Astrocyte (in vitro differentiated cells and primary cell): ENCODE results near the gene OTOGL.

Experiments
- CTCF ChIP-seq: IDR thresholded peaks from 2 replicates; pipeline ENCODE4 v1.5.1; 2011; ENCODE audit warnings: low read depth, mild to moderate bottlenecking, inconsistent platforms, low read length, moderate library complexity; ENCODE audit not compliant: insufficient read depth
- EZH2 ChIP-seq: IDR thresholded peaks from 2 replicates; pipeline ENCODE4 v1.6.1; 2012; ENCODE audit warnings: mild to moderate bottlenecking, low read length, inconsistent platforms; ENCODE audit not compliant: insufficient read depth

GRCh38 chr12:80232837-80233236 is 133.5 kb downstream of the OTOGL start:
- TF ChIP-seq CTCF (no peak), EZH2 (no peak)
